GM12875 (cell line): ENCODE data around the gene RACK1.
A peak's percentile ranks its signal among the peaks of the same experiment; 100 is the strongest.

Experiments
- H3K4me3 ChIP-seq: one replicate; pipeline ENCODE4 v1.5.1; 2011; ENCODE audit warnings: low read depth, low read length, control low read depth
- TF ChIP-seq, protein P1 (sequence below): IDR thresholded peaks from 2 replicates; pipeline ENCODE4 v1.5.1; 2011; ENCODE audit warnings: low read depth, mild to moderate bottlenecking, control low read depth, inconsistent platforms, low read length, moderate library complexity, borderline replicate concordance; ENCODE audit not compliant: insufficient read depth

RACK1 gene

DNA sequence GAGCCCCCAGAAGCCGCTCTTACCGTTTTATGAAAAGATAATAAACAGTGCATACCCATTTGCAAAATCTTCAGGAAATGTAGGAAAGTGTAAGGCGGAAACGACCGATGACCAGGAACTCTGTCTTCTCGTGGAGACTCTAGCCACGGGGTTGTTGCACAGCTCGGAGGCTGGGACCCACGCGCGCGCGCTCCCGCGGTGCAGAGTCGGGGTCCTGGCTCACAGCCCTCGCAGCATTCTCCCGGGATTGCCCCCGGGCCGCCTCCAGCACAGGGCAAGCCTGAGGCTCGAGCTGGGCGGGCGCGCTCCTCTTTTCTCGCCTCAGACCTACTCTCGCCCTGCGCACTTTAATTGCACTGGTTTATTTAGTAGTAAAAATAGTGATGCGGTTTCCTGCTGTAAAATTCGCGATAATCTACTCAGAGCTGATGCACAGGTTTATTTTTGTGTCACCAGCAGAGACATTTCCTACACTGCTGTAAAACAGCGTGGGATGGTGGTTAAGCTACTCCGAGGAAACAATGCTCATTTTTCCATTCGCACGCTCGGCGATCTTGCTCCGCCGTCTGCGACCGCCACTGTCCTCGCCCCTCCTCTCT, 54.2 kb downstream of the RACK1 start:
- TF ChIP-seq, protein P1, sequence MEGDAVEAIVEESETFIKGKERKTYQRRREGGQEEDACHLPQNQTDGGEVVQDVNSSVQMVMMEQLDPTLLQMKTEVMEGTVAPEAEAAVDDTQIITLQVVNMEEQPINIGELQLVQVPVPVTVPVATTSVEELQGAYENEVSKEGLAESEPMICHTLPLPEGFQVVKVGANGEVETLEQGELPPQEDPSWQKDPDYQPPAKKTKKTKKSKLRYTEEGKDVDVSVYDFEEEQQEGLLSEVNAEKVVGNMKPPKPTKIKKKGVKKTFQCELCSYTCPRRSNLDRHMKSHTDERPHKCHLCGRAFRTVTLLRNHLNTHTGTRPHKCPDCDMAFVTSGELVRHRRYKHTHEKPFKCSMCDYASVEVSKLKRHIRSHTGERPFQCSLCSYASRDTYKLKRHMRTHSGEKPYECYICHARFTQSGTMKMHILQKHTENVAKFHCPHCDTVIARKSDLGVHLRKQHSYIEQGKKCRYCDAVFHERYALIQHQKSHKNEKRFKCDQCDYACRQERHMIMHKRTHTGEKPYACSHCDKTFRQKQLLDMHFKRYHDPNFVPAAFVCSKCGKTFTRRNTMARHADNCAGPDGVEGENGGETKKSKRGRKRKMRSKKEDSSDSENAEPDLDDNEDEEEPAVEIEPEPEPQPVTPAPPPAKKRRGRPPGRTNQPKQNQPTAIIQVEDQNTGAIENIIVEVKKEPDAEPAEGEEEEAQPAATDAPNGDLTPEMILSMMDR: no peak
- peak overlapping the region; percentile 70 for H3K4me3 ChIP-seq

DNA sequence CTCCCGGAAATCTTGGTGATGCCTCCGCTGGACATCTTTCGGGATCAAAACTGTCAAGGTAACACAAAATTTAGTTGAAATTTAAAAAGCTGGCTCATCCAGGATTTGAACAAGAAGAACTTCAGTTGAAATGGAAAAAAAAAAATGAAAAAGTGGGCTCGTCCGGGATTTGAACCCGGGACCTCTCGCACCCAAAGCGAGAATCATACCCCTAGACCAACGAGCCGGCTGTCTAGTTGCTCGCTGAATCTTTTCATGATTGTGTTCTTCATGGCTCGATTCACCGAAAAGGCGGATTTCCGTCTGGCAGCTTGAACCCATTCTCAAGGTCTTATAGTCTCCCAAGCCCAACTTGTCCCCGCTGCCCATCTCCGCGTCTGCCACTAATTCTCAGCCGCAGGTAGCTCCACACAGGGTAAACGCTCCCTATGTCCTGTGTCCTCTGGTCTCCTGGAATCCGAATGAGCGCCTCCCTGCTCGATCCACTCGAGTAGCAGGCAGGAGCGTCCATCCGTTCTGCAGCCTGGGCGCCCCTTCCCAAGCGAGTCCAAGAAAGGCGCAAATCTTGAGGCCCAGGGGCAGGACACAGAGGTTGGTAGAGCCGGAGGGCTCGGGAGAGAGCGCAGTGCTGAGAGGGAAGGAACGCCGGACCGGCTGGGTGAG, 54.9 kb downstream of the RACK1 start:
- H3K4me3 ChIP-seq: peak overlapping the region; percentile 70
- TF ChIP-seq, protein P1: no peak

DNA sequence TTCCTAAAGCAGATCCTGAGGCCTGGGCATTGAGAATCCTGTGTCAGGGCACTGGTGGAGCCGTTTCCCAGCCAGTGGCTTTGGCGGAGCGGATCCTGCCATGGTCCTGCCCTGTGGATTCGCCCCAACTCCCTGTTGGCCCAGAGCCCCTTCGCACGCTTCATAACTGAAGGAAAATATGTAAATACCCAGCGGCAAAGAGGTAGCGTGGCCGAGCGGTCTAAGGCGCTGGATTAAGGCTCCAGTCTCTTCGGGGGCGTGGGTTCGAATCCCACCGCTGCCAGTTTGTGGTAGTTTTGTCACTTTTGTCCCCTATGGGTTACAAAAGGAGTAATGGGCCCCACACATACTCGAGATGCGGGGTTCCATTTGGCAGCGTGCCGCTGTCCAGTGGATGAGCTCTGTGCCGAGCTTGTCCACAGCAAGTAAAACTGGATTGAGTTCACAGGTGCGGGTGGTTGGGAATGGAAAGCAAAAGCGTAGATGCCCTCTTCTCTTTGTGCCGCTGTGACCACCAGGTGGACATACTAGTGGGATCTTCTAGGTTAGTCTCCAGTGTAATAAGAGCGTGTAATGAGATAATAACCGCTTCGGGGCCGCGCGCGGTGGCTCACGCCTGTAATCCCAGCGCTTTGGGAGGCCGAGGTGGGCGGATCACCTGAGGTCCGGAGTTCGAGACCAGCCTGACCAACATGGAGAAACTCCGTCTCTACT, 56.0 kb downstream of the RACK1 start:
- TF ChIP-seq, protein P1: no peak
- H3K4me3 ChIP-seq: peak overlapping the region; percentile 53

DNA sequence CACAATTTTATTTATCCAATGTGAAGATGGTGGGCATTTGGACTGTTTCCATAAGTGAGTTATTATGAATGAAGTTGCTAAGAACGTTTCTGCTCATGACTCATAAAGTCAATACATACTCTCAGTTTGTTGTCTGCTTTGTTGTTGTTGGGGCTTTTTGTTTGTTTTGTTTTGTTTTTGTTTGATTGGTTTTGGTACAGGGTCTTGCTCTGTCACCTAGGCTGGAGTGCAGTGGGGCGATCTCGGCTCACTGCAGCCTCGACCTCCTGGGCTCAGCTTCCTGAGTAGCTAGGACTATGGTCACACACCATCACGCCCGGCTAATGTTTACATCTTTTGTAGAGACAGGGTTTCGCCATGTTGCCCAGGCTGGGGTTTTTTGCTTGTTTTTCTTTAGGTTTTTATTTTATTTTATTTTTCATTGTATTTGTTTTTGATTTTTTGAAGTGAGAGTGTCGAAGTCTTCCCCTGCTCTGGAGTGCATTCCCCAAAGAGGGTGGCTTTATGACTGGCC, 56.7 kb downstream of the RACK1 start:
- TF ChIP-seq, protein P1: no peak
- peak overlapping the region; percentile 53 for H3K4me3 ChIP-seq
